Amniotic epithelial cell (primary cell): ENCODE measurements around the gene RABEPK.
"Not testable (repeated sequence)": the region's sequence is repeated elsewhere in the genome, so short reads cannot be mapped to it uniquely, and the experiment has no call there.

ENCODE experiments used
- DNase-seq: peaks from one replicate; pipeline ENCODE4 v3.0.0-alpha.2; 2010; ENCODE audit warnings: low read depth

RABEPK gene

GRCh38 chr9:125195591-125195990 lies 4.8 kb upstream of the RABEPK start:
- not testable (repeated sequence) for DNase-seq

- DNase-seq: no peak
Observed at GRCh38 chr9:125202846-125203618, 2.7 kb downstream of the RABEPK start.

GRCh38 chr9:125204477-125204876 lies 4.1 kb downstream of the RABEPK start:
- DNase-seq: no peak

- DNase-seq: no peak
Observed at GRCh38 chr9:125214186-125214585, 13.8 kb downstream of the RABEPK start.

- DNase-seq: no peak
Observed at GRCh38 chr9:125218621-125219020, 18.3 kb downstream of the RABEPK start.

- DNase-seq: not testable (repeated sequence)
Observed at GRCh38 chr9:125224858-125225257, 24.5 kb downstream of the RABEPK start.

GRCh38 chr9:125227761-125228160 lies 27.4 kb downstream of the RABEPK start:
- DNase-seq: no peak

- peak; percentile 98 for DNase-seq
Observed at GRCh38 chr9:125233678-125234077, 33.3 kb downstream of the RABEPK start.

- not testable (repeated sequence) for DNase-seq
Observed at GRCh38 chr9:125234099-125234498, 33.8 kb downstream of the RABEPK start.

- no peak for DNase-seq
Observed at GRCh38 chr9:125235804-125236519, 35.6 kb downstream of the RABEPK start.

GRCh38 chr9:125236520-125237159 lies 36.3 kb downstream of the RABEPK start:
- not testable (repeated sequence) for DNase-seq

- no peak for DNase-seq
Observed at GRCh38 chr9:125238127-125238914, 38.0 kb downstream of the RABEPK start.

GRCh38 chr9:125238915-125239446 lies 38.6 kb downstream of the RABEPK start:
- no peak for DNase-seq

GRCh38 chr9:125239631-125240597 lies 39.6 kb downstream of the RABEPK start:
- no peak for DNase-seq

GRCh38 chr9:125240649-125240999 lies 40.3 kb downstream of the RABEPK start:
- DNase-seq: peak; percentile 26

- DNase-seq: peak; percentile 99
Observed at GRCh38 chr9:125241000-125241862, 40.9 kb downstream of the RABEPK start, which contains the start of gene HSPA5. TSS of gene HSPA5 (minus strand) at chr9:125241343. CDS start at chr9:125241126, 217 bp downstream.

GRCh38 chr9:125241863-125242739 lies 41.8 kb downstream of the RABEPK start:
- DNase-seq: no peak

- DNase-seq: no peak
Observed at GRCh38 chr9:125243792-125244260, 43.5 kb downstream of the RABEPK start.
